ENCODE data around the gene SELENON. TPM values are rescaled to one million over a fixed set of nuclear protein-coding genes. Genes with fewer than 3 reads are reported as not detected.
"Not testable (repeated sequence)": the region's sequence is repeated elsewhere in the genome, so short reads cannot be mapped to it uniquely, and the experiment has no call there.

The SELENON gene
- polyA plus RNA-seq, 1 experiment: 39.9 TPM

DNA sequence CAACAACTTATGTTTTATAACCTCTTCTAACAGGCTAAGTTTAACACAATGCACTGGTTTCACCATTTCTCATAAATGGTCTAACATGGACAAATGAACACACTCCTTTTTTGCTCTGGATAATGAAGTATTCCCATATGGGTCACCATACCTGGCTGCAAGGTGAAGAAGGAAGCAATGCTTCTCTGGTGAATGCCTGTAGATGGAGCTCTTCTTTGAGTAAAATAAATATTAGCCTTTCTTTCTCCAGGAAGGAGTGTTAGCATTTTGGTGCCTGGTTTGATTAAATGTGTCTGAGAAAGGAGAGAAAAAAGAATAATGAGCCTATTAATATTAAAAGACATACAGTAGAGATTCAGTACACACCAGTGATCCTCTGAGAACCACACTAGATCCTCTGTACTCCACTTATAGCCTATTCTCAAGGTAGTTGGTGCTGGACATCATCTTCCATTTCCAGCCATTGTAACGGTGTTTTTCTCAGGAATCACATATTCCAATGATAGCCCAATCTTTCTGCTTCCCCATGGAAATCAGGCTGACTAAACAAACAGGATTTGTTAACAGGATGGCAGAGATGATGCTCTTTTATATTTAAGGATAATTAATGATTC lies 37.4 kb downstream of the SELENON start:
- H3K4me3 ChIP-seq (ENCODE audit: low read depth, low read length): no peak overlapping the region
- no peak for DNase-seq (ENCODE audit: low read depth)
- POLR2A ChIA-PET: interaction anchor here (0.6 kb wide), 1 partner anchor 200 kb away, joined by 3 read pairs; no protein-coding TSS in a partner anchor
- CTCF ChIA-PET: interaction anchor here (1.2 to 1.3 kb wide), 2 partner anchors 8 to 16 kb away, joined by 3 read pairs; no protein-coding TSS in a partner anchor
- peaks cover 3% of the 10 kb centered on the region for H3K36me3 ChIP-seq (ENCODE audit: control insufficient read depth, insufficient read depth, low read length)
- TF ChIP-seq, protein P1, sequence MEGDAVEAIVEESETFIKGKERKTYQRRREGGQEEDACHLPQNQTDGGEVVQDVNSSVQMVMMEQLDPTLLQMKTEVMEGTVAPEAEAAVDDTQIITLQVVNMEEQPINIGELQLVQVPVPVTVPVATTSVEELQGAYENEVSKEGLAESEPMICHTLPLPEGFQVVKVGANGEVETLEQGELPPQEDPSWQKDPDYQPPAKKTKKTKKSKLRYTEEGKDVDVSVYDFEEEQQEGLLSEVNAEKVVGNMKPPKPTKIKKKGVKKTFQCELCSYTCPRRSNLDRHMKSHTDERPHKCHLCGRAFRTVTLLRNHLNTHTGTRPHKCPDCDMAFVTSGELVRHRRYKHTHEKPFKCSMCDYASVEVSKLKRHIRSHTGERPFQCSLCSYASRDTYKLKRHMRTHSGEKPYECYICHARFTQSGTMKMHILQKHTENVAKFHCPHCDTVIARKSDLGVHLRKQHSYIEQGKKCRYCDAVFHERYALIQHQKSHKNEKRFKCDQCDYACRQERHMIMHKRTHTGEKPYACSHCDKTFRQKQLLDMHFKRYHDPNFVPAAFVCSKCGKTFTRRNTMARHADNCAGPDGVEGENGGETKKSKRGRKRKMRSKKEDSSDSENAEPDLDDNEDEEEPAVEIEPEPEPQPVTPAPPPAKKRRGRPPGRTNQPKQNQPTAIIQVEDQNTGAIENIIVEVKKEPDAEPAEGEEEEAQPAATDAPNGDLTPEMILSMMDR (IDR thresholded peaks at IDR 0.05; ENCODE audit: insufficient read depth, low read depth, low read length): peak; percentile 30
- no peaks in the 10 kb centered on the region for H3K27me3 ChIP-seq (ENCODE audit: control insufficient read depth, insufficient read depth, low read length)

DNA sequence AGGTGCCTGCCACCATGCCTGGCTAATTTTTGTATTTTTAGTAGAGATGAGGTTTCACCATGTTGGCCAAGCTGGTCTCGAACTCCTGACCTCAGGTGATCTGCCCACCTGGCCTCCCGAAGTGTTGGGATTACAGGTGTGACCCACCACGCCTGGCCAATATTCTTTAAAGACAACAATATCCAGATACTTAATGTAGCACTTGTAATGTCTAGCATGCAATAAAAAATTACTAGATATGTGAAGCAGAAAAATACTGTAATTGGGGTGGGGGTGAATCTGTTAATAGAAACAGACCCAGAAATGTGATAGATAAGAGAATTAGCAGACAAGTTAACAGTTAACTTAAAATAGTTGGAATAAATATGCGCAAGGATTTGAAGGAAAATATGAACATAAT lies 39.8 kb downstream of the SELENON start:
- POLR2A ChIA-PET: not testable (repeated sequence)
- CTCF ChIA-PET: interaction anchor here (0.7 to 1.0 kb wide), 2 partner anchors 8 to 36 kb away, joined by 3 read pairs; partner anchors contain the start of gene PAQR7

GRCh38 chr1:25843483-25843882 lies 43.5 kb downstream of the SELENON start:
- Histone ChIP-seq H3K27me3 (ENCODE audit: control insufficient read depth, insufficient read depth, low read length) (no peaks in the 10 kb centered on the region), H3K36me3 (ENCODE audit: control insufficient read depth, insufficient read depth, low read length) (no peaks in the 10 kb centered on the region), H3K4me3 (ENCODE audit: low read depth, low read length) (no peak overlapping the region)
- POLR2A ChIA-PET: no interaction called here
- CTCF ChIA-PET: no interaction called here
- DNase-seq (ENCODE audit: low read depth): no peak
- TF ChIP-seq, protein P1 (IDR thresholded peaks at IDR 0.05; ENCODE audit: insufficient read depth, low read depth, low read length): no peak

More for the DNA sequence above, 39.8 kb downstream of the SELENON start:
- not testable (repeated sequence) for DNase-seq (ENCODE audit: low read depth); H3K36me3 ChIP-seq (ENCODE audit: control insufficient read depth, insufficient read depth, low read length); H3K4me3 ChIP-seq (ENCODE audit: low read depth, low read length); H3K27me3 ChIP-seq (ENCODE audit: control insufficient read depth, insufficient read depth, low read length)

- Histone ChIP-seq H3K4me3 (ENCODE audit: low read depth, low read length) (no peak overlapping the region), H3K36me3 (ENCODE audit: control insufficient read depth, insufficient read depth, low read length) (no peaks in the 10 kb centered on the region), H3K27me3 (ENCODE audit: control insufficient read depth, insufficient read depth, low read length) (no peaks in the 10 kb centered on the region)
- CTCF ChIA-PET: interaction anchor here (1.0 to 1.8 kb wide), 4 partner anchors 8 to 153 kb away, joined by 3 to 5 read pairs (median 4); partner anchors contain the start of gene PAFAH2
- no peak for DNase-seq (ENCODE audit: low read depth)
- POLR2A ChIA-PET: no interaction called here
- TF ChIP-seq, protein P1 (IDR thresholded peaks at IDR 0.05; ENCODE audit: insufficient read depth, low read depth, low read length): no peak
Observed at GRCh38 chr1:25844536-25845337, 44.7 kb downstream of the SELENON start.

- Histone ChIP-seq H3K27me3 (ENCODE audit: control insufficient read depth, insufficient read depth, low read length) (no peaks in the 10 kb centered on the region), H3K4me3 (ENCODE audit: low read depth, low read length) (no peak overlapping the region), H3K36me3 (ENCODE audit: control insufficient read depth, insufficient read depth, low read length) (no peaks in the 10 kb centered on the region)
- CTCF ChIA-PET: interaction anchor here (1.0 to 1.8 kb wide), 4 partner anchors 9 to 152 kb away, joined by 3 to 5 read pairs (median 4); partner anchors contain the start of gene PAFAH2
- TF ChIP-seq, protein P1 (IDR thresholded peaks at IDR 0.05; ENCODE audit: insufficient read depth, low read depth, low read length): no peak
- POLR2A ChIA-PET: interaction anchor here (0.6 kb wide), 1 partner anchor 24 kb away, joined by 4 read pairs; no protein-coding TSS in a partner anchor
- no peak for DNase-seq (ENCODE audit: low read depth)
Observed at GRCh38 chr1:25845664-25846063, 45.7 kb downstream of the SELENON start.
